COLO668 (cell line): Measurements from ENCODE around the gene TMED10.
A peak's percentile ranks its signal among the peaks of the same experiment; 100 is the strongest.

ENCODE experiments used
- DNase-seq: peaks from one replicate; lab custom pipeline; 2025; ENCODE audit not compliant: unreplicated experiment; lab: John Stamatoyannopoulos, UW

TMED10 gene

DNA sequence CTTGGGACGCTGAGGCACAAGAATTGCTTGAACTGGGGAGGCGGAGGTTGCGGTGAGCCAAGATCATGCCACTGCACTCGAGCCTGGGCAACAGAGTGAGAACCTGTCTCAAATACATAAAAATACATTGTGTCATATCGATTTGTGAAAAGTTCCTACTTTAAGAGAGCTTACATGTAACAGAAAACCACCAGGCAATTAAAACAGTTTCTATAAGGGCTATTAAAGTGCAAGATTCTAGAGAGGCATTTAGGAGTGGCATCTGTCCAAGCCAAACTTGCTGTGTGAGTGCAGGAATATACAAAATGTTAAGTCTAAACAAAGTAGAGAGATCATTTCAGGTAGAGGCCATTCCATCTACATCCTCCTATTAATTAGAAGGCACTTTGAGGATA, 47.8 kb downstream of the TMED10 start:
- no peak for DNase-seq

DNA sequence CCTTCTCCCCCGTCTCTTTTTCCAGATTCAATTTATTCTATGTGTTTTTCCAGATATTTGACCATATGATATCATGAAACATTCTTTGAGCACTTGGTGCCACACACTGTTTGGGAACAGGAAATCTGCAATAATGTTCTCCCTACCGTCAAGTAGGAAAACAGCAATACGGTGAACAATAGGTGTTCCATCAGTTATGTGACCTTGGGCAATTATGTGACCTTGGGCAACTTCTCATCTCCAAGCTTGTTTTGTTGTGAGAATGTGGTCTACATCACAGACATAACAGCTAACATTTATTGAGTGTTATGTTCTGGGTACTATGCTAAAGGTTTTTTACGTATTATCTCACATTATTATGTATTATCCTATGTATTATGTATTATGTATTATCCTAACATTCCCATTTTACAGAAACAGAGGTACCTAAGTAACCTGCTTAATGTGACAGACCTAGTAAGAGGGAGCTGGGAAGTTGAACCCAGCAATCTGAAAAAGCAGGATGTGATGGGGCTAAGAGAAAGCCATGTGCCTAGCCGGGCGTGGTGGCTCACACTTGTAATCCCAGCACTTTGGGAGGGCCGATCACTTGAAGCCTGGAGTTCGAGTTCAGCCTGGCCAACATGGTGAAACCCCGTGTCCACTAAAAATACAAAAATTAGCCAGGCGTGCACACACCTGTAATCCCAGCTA, 48.4 kb downstream of the TMED10 start:
- no peak for DNase-seq

DNA sequence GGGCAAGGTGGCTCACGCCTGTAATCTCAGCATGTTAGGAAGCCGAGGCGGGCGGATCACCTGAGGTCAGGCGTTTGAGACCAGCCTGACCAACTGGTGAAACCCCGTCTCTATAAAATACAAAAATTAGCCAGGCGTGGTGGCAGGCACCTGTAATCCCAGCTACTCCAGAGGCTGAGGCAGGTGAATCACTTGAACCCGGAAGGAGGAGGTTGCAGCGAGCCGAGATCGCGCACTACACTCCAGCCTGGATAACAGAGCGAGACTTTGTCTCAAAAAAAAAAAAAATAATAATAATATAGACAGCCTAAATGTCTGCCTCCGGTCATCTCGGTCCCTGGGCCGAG, 49.0 kb downstream of the TMED10 start:
- DNase-seq: peak; percentile 43

DNA sequence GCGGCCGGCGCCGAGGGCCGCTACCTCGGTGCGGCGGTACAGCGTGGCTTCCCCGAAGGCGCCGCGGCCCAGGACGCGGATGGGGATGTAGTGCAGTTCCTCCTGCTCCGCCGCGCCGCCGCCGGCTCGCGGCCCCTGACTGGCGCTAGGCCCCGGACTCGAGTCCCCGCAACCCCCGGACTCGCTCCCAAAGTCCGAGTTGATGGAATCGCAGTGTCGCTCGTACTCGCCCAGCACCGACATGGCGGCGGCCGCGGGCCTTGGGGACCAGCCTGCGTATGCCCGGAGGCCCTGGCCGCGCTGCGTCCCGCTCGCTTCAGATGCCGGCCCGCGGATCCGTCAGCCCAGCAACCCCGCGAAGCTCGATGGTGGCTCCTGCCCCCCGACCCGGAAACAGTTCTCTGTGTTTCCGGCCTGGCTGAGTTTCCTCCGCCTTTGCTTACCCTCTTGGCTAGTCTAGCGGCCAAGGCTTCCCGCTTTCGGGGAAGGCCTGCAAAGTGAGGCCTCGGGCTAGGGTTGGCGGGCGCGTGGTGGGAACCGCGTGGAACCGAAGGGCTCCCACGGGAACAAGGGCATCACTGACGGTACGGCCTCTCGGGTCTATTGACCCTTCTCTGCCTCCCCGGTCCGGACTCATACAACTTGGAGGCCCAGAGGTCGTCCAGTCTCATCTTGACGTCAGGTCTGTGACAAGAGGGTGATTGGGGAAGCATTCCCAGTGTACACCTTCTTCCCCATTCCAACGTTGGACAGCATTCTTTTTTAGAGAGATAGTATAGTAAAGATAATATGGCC, 49.5 kb downstream of the TMED10 start, which contains the start of gene NEK9:
NEK9 (minus strand) TSS at position 370 of the 795 bp plus-strand sequence; CDS start at position 243, 127 bp downstream.
- peak; percentile 91 for DNase-seq

DNA sequence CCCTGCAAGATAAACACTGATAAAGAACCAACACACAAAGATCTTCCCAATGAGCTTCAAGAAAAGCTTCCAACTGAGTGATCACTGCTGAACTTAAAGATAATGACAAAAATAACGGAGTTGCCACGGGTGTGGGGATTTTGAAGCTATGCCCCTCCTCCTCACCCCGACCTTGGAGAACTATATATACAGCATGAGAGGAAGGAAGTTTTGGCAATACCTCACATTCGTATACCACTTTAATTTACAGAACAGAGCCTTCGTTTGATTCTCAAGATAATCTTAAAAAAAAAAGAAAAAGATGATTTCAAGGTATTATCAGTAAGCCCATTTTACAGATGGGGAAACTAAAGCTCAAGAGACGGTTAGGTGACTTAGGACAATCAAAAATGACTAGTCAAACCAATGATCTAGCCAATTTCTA, 50.3 kb downstream of the TMED10 start:
- DNase-seq: no peak

DNA sequence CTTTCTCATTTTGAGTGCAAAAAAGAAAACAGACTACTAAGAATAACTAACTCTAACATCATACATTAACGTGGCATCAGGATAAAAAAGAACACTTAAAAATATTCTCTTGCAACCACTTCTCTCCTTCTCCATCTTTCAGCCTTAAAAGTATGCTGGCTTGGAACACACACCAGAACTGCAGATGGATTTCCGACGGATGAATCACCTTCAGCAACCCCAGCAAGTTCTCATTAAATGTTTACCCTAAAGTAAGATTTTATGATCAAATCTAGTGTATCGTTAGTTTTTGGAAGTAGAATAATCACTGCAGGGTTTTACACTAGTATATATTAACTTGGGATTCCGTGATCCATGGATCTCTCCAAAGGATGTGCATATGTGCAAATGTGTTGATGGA, 50.8 kb downstream of the TMED10 start:
- no peak for DNase-seq

DNA sequence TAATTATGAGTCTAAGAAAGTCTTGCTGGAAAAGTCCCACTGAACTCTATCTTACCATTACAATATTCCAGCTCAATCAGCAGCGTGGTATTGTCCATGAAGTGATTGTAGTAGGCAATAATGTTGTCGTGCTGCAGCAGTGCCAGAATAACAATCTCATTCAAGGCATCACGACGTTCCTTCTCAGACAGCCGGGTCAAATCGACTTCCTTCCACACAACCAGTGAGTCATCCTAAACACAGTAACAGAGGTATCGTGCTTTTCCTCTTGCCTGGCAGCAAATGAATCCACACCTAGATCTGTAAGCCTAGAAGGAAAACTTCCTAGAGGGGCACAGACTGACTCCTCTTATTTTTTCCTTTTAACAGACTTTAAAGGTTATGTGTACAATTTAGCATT, 52.4 kb downstream of the TMED10 start:
- DNase-seq: no peak

DNA sequence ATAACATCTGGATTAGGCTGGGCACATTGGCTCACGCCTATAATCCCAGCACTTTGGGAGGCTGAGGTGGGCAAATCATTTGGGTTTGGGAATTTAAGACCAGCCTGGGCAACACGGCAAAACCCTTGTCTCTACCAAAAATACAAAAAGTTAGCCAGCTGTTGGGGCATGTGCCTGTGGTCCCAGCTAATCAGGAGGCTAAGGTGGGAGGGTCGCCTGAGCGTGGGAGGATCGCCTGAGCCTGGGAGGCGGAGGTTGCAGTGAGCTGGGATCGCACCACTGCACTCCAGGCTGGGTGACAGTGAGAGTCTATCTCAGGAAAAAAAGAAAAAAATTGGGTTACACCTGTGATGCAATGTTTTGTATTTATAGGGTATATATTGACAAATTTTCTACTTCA, 54.9 kb downstream of the TMED10 start:
- DNase-seq: no peak

DNA sequence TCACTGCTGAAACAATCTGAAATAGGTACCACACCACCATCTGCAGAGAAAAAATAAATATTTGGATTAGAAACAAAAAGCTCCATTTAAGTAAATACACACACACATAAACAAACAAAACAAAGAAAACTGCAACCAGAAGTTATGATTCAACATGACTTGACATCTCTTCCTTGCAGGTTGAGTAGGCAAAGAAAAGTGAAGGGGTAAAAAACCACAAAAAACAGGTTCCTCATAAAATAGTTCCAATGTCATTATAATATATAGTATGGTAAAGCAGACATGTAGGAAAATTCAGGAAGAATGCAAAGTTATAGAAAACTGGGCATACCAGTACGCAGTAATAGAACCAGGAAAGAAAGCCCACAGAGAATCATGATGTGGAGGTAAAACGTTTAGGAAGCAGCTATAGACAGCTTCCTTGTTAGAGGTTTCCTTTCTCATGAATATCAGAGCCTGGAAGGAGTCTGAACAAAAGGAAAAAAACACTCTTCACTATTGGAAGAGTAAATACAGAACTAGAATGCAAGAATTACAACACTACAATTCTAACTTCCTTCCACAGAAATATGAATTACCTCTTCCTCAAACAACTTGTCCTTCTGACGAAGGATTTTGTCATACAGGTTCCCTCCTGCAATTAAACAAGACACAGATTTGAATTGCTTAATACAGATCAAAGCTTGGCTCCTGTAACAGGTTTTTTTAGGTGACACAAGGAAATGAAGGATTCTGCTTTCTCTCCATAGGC, 55.7 kb downstream of the TMED10 start:
- no peak for DNase-seq

DNA sequence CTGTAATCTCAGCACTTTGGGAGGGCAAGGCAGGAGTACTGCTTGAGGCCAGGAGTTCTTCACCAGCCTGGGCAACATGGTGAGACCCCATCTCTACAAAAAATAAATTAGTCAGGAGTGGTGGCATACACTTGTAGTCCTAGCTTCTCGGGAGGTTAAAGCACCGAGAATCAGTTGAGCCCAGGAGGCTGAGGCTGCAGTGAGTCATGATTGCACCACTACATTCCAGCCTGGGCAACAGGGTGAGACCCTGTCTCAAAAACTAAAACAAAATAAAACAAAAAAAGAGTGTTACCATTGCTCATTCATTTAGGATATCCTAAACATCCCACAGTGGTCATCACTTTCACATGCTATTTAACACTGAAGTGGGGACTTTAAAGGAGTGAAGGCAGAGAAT, 57.4 kb downstream of the TMED10 start:
- DNase-seq: no peak

DNA sequence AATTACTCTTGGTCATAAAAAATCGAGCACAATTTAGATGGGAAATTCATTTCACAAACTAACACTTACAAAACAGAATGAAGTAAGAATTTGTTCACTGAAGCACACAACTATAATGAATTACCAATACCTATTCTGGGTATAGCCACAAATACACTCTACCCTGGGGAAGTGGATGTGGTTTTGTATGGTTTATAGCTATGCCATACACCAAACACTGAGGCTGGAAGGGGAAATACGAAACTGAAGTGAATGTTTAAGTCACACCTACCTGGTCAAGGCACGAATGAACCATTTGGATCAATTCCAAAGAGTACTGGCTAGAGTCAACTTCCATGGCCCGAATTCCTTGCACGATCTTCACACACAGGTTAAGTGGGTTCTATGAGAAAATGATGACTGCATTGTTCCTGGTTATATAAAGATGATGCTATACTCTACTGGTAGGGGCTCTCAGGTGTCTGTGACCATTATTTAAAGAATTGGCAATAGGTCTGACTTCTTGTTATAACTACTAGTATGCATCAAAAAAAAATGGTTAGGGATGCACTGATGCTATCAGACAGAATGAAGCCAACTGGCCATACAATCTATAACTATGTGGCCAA, 62.4 kb downstream of the TMED10 start:
- DNase-seq: no peak

DNA sequence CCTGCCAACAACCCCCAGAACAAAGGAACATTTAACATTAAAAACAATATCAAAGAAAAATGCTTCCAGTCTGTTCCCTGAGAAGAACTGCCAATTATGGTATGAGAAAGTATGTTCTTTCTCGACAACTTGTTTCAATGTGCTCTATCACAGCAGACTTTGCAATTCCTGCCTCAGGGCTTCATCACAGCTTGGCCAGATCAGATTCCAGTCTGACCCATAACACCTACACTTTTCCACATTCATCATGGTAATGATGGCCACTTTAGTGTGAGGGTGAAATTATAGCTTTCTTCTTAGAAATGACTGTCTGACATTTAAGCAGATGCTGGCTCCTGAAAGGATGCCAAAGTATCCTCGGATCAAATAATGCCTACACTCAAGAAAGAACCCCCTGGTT, 66.5 kb downstream of the TMED10 start:
- DNase-seq: no peak

DNA sequence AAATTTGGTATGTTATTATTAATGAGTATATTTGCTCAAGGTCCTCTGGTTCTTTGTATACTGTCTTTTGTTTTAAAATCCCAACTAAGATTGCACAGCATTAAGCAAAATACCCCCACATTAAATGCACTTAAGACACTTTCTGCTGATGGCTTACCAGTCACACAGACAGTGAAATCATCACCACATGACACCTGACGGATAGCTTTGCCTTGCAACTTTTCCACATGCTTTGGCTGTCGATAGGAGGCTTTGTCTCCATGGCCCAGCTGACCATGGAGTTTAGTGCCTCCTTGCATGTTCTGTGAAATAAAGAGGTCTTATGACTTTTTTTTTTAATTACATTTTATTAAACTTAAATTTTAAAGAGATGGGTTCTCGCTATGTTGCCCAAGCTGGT, 69.2 kb downstream of the TMED10 start:
- DNase-seq: no peak

DNA sequence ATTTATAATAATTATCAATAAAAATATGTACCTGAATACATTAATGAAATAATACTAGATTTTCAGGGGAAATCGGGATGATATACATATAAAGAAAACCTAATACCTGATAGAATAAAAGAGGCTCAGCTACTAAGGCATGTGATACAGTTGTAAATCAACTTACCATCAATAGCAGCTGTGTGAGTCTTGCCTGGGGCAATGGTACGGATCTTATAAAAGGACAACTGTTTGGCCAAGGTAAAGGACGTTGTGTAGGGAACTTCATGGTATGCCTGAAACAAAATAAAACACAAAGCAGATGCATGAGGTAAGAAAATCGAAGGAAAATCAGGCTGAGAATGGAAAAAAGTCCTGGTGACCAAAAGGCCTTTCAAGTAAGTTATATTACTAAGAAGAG, 74.9 kb downstream of the TMED10 start:
- peak; percentile 21 for DNase-seq

DNA sequence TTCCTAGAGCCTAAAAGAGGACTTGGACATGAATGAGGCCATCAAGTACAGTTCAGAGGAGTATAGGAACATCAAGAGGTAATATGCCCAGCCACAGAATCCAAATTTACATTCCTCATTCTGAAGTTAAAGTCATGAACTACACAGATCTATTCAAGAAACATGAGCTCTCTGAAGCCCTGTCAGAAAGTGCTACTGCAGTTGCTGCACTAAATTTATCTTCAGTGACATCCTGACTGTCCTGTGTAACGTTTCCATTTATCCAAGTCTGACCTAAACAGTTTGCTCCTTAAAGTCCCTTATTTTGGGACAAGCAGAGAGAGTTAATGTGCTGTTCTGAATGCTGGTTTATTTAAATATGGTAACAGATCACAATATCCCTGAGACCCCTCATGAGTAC, 77.7 kb downstream of the TMED10 start:
- DNase-seq: no peak

DNA sequence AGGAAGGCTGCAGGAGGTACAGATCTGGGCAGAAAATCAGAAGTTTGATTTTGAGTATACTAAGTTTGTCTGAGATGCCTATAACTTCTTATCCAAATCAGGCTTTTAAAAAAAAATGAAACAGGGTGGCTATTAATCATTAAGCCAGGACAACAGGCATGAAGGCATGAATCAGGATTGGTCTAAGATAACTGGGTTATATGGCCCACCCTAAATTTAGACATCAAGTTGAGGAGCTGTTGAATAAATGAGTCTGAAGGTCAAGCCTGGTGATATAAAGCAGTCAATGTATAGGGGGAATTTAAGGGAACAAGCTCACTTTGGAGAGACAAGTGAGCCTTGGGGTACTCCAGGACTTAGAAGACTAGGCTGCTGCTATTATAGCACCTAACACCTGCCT, 78.2 kb downstream of the TMED10 start:
- no peak for DNase-seq

DNA sequence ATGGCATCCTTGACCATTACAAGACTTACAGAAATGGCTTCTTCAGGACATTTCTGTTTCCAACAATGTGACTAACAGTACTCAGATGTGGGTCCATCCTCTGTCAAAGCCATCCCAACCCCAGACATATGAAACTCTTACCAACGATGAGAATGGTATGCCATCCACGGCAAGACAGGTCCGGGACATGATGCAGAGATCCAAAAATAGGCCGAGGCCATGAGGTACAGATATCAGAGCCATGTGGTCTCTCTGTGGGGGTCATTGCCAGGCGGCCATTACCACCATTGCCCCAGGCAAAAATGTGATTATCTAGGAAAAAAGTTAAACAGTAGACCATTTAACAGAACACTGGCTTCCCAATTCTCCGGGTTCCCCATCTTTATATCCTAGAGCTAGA, 79.5 kb downstream of the TMED10 start:
- no peak for DNase-seq

DNA sequence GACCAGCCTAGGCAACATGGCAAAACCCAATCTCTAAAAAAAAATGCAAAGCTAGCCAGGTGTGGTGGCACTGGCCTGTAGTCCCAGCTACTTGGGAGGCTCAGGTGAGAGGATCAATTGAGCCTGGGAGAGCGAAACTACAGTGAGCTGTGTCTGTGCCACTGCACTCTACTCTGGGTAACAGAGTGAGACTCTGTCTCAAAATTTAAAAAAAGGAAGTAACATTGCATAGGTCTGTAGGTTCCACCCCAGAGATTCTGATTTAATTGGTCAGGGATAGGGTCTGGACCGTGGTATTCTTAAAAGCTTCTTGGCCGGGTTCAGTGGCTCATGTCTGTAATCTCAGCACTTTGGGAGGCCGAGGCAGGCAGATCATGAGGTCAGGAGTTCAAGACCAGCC, 80.7 kb downstream of the TMED10 start:
- DNase-seq: no peak

DNA sequence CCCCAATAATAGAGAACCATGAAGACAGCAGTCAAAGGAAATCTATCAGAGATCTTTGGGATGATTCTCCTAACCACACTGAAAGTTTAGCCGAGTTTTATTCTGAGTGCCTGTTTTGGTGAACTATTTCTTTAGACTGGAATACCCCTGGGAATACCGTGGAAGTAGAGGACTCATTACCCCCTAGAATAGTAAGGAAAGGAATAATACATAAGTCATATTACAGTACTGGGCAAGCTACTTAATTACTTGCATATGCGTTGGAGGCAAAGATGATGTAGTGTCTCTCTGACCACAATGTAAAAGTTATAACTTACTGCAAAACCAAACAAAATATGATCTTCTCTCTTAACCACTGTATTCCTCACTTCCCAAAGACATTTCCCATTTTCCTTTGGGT, 81.5 kb downstream of the TMED10 start:
- no peak for DNase-seq

DNA sequence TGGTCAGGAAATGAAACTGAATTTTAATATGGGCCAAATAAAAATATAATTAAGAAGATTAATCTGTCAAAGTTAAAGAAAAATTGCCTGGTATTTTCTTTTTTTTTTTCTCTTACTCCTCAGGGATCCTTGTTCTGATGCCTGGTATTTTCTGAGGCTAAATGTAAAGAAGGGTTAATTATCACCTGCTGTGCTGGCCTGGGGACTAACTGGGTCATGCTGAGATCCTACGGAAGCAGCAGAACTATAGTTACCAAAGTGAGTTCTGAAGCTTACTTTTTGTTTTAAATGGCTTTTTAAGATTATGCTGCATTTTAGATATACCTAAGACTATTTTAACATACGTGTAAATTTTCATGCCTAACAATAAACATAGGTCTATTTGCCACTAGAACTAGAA, 83.7 kb downstream of the TMED10 start:
- no peak for DNase-seq

DNA sequence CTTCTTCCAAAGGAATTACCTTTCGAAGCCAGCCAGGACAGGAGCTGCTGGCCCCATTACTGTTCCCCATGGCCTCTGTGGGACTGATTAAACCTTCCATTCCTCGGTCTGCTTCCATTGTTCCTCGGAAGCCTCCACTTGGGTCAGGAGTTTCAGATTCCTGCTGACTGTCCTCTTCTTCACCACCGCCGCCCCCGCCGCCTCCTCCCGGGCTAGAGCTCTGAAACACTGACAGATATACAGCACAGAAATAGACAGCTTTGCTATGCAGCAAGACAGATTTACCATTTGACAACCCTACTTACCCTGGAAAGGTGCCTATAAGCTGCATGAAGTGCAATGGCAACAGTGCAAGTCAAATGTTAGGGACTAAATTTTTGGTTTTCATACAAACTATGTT, 85.2 kb downstream of the TMED10 start:
- no peak for DNase-seq

DNA sequence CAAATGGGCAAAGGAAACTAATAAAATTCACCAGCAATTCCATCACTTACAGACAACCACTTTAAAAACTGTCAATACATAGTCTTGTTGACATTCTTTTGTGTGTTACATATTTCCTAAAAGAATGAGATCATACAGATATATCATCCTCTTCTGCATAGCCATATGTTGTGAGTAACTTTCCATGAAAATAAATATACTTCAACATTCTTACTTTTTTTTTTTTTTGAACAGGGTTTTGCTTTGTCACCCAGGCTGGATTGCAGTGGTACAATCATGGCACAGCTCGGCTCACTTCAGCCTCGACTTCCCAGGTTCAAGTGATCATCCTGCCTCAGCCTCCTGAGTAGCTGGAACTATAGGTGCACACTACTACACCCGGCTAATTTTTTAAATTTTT, 86.1 kb downstream of the TMED10 start:
- no peak for DNase-seq
